C4-2B (cell line): ENCODE measurements around the gene RNF111.

Source experiments
- CTCF ChIP-seq: fragments of 450-650 bp; conservative IDR thresholded peaks from 2 replicates; pipeline ENCODE4 v1.5.1; 2017; ENCODE audit warnings: mild to moderate bottlenecking
- ZFX ChIP-seq: fragments of 450-650 bp; IDR thresholded peaks from 2 replicates; pipeline ENCODE4 v1.6.1; 2017

DNA sequence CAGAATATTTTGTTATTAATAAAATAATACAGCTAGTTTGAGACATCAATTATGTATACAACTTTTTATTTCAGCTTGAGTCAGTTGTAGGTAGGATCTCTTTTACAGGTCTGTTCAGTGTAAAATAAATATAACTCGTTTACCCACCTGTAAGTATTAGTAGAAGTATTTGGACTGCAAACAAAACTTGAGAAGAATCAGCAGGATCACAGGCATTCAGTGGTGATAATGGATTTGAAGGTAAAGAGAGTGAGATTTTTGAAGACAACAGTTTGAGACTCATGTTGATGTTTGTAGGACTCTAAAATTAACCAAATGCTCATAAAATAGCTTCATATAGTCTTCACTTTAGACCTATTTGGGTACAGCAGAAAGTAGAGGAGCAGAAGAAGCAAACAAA, 82.0 kb downstream of the RNF111 start:
- TF ChIP-seq CTCF (no peak), ZFX (no peak)
